SK-N-SH (cell line): ENCODE data around the gene DSC3. TPM values are rescaled to one million over a fixed set of nuclear protein-coding genes. Genes with fewer than 3 reads are reported as not detected.

Source experiments
- CTCF ChIA-PET: fragments of 300-600, 350-600 bp; formaldehyde crosslinking; extraction: SDS; loops from one replicate; lab custom pipeline; 2021; lab: Yijun Ruan, JAX
- POLR2A ChIA-PET: fragments of 350-600 bp; sonication (Branson Sonifier 250); formaldehyde crosslinking; extraction: SDS; loops from one replicate; lab custom pipeline; 2020; ENCODE audit warnings: antibody characterized with exemption, inconsistent platforms; lab: Yijun Ruan, JAX
- DNase-seq: peaks from one replicate; pipeline ENCODE4 v3.0.0; 2012
- H2AFZ ChIP-seq: fragments of 200-600 bp; sonication (generic); 2 replicates; pipeline ENCODE4 v1.8.1; 2016; ENCODE audit warnings: antibody characterized with exemption, mild to moderate bottlenecking, low read depth
- H3F3A ChIP-seq: fragments of 200-600 bp; sonication (generic); replicated peaks from 2 replicates; pipeline ENCODE3; 2016; ENCODE audit warnings: antibody characterized with exemption, mild to moderate bottlenecking; ENCODE audit not compliant: insufficient read depth
- H3K27ac ChIP-seq, 2 experiments: fragments of 200-500 bp in 1 of 2; fragments of 200-600 bp in 1 of 2; sonication (Bioruptor generic) in 1 of 2; sonication (generic), shearing (Covaris generic) in 1 of 2; 2 replicates each; pipeline versions ENCODE4 v1.5.1 to v1.6.1; 2014 to 2016; ENCODE audit warnings: low read depth in 2 of 2, inconsistent platforms in 1 of 2, low read length in 1 of 2, mild to moderate bottlenecking in 1 of 2, mixed read lengths in 1 of 2
- H3K27me3 ChIP-seq: fragments of 200-600 bp; sonication (generic), shearing (Covaris generic); 2 replicates; pipeline ENCODE4 v1.6.1; 2016; ENCODE audit warnings: mixed run types; ENCODE audit not compliant: insufficient read depth
- H3K36me3 ChIP-seq, 2 experiments: fragments of 200-500 bp in 1 of 2; fragments of 200-600 bp in 1 of 2; sonication (Bioruptor generic) in 1 of 2; sonication (generic) in 1 of 2; replicated peaks in 1 of 2; 2 replicates each; pipeline versions ENCODE3 to v1.5.1; 2014 to 2016; ENCODE audit warnings: low read length in 1 of 2, mild to moderate bottlenecking in 1 of 2; ENCODE audit not compliant: insufficient read depth in 2 of 2, control insufficient read depth in 1 of 2
- H3K4me1 ChIP-seq, 2 experiments: fragments of 200-500 bp in 1 of 2; fragments of 200-600 bp in 1 of 2; sonication (Bioruptor generic) in 1 of 2; sonication (generic), shearing (Covaris generic) in 1 of 2; 2 replicates each; pipeline versions ENCODE4 v1.5.1 to v1.6.1; 2014 to 2016; ENCODE audit warnings: low read depth in 1 of 2, low read length in 1 of 2, mixed run types in 1 of 2; ENCODE audit not compliant: insufficient read depth in 2 of 2, control insufficient read depth in 1 of 2
- H3K4me2 ChIP-seq: fragments of 200-600 bp; sonication (generic), shearing (Covaris generic); 2 replicates; pipeline ENCODE4 v1.6.1; 2017; ENCODE audit warnings: mixed run types
- H3K4me3 ChIP-seq, 2 experiments: fragments of 200-500 bp in 1 of 2; fragments of 200-600 bp in 1 of 2; sonication (Bioruptor generic) in 1 of 2; sonication (generic), shearing (Covaris generic) in 1 of 2; 2 replicates each; pipeline versions ENCODE4 v1.5.1 to v1.8.1; 2014 to 2016; ENCODE audit warnings: low read depth in 2 of 2, inconsistent platforms in 1 of 2, low read length in 1 of 2, mild to moderate bottlenecking in 1 of 2, mixed read lengths in 1 of 2, moderate library complexity in 1 of 2
- H3K79me2 ChIP-seq: fragments of 200-600 bp; sonication (generic); 2 replicates; pipeline ENCODE4 v1.8.1; 2017; ENCODE audit warnings: mild to moderate bottlenecking; ENCODE audit not compliant: insufficient read depth
- H3K9ac ChIP-seq: fragments of 200-600 bp; sonication (generic); 2 replicates; pipeline ENCODE4 v1.6.1; 2017; ENCODE audit warnings: mixed run types
- H3K9me2 ChIP-seq: fragments of 200-600 bp; sonication (generic); 2 replicates; pipeline ENCODE4 v1.6.1; 2017; ENCODE audit warnings: mixed run types
- H3K9me3 ChIP-seq: fragments of 200-600 bp; sonication (generic); 2 replicates; pipeline ENCODE4 v1.6.1; 2017; ENCODE audit warnings: mixed run types, mild to moderate bottlenecking, moderate library complexity
- H4K20me1 ChIP-seq: fragments of 200-600 bp; sonication (generic); 2 replicates; pipeline ENCODE4 v1.6.1; 2017; ENCODE audit warnings: mild to moderate bottlenecking, mixed run types; ENCODE audit not compliant: insufficient read depth
- CHD2 ChIP-seq: fragments of 150-350 bp; IDR thresholded peaks from 2 replicates; pipeline ENCODE4 v1.6.1; 2018; ENCODE audit warnings: low read length; ENCODE audit not compliant: partially characterized antibody
- ELF1 ChIP-seq: IDR thresholded peaks from 2 replicates; pipeline ENCODE4 v1.4.0; 2012
- EZH2phosphoT487 ChIP-seq: fragments of 200-600 bp; sonication (generic); IDR thresholded peaks from 2 replicates; pipeline ENCODE4 v1.6.1; 2017; ENCODE audit warnings: low read depth, mixed run types, mild to moderate bottlenecking, antibody characterized with exemption, moderate library complexity, borderline replicate concordance
- FOSL2 ChIP-seq: IDR thresholded peaks from 2 replicates; pipeline ENCODE4 v1.4.0; 2012; ENCODE audit warnings: low read depth, mild to moderate bottlenecking, moderate library complexity, borderline replicate concordance
- FOXJ3 ChIP-seq: sonication (generic); formaldehyde crosslinking; IDR thresholded peaks from 2 replicates; pipeline ENCODE4 v1.5.1; 2020; ENCODE audit warnings: mild to moderate bottlenecking, missing genetic modification reagents
- FOXM1 ChIP-seq: IDR thresholded peaks from 2 replicates; pipeline ENCODE4 v1.4.0; 2012; ENCODE audit warnings: low read depth, mild to moderate bottlenecking
- GATA2 ChIP-seq: sonication (generic); formaldehyde crosslinking; IDR thresholded peaks from 2 replicates; pipeline ENCODE4 v1.5.0; 2020; ENCODE audit warnings: mild to moderate bottlenecking, missing genetic modification reagents
- JUND ChIP-seq: IDR thresholded peaks from 2 replicates; pipeline ENCODE4 v1.4.0; 2012
- MXI1 ChIP-seq: IDR thresholded peaks from 2 replicates; pipeline ENCODE4 v1.6.1; 2012; ENCODE audit warnings: mild to moderate bottlenecking, low read depth, low read length, improper control_type of control experiment
- NRF1 ChIP-seq: IDR thresholded peaks from 2 replicates; pipeline ENCODE4 v1.6.1; 2012; ENCODE audit warnings: low read depth, mild to moderate bottlenecking, low read length
- POLR2AphosphoS5 ChIP-seq: IDR thresholded peaks from 2 replicates; pipeline ENCODE4 v1.6.1; 2012; ENCODE audit warnings: low read depth, low read length
- RFX5 ChIP-seq: IDR thresholded peaks from 2 replicates; pipeline ENCODE4 v1.6.1; 2012; ENCODE audit warnings: mild to moderate bottlenecking, improper control_type of control experiment, low read length
- RXRA ChIP-seq: IDR thresholded peaks from 2 replicates; pipeline ENCODE4 v1.4.0; 2012; ENCODE audit warnings: low read depth, mild to moderate bottlenecking, borderline replicate concordance
- SMC3 ChIP-seq: IDR thresholded peaks from 2 replicates; pipeline ENCODE4 v1.6.1; 2012; ENCODE audit warnings: low read depth, low read length, improper control_type of control experiment
- TAF1 ChIP-seq: IDR thresholded peaks from 2 replicates; pipeline ENCODE4 v1.6.1; 2012; ENCODE audit warnings: low read depth, mild to moderate bottlenecking, low read length, moderate library complexity, borderline replicate concordance
- TCF12 ChIP-seq: IDR thresholded peaks from 2 replicates; pipeline ENCODE4 v1.4.0; 2012
- YY1 ChIP-seq: IDR thresholded peaks from 2 replicates; pipeline ENCODE4 v1.4.0; 2012; ENCODE audit warnings: low read depth, mild to moderate bottlenecking
- WGBS: methylation state at CpG from one replicate; pipeline ENCODE4 v1.1.6; 2017; ENCODE audit warnings: low lambda C conversion rate; 5-methylcytosine and 5-hydroxymethylcytosine counted together
- polyA plus RNA-seq, 3 experiments: library from polyadenylated mRNA; depleted of rRNA; stranded (reverse); fragments of >200 nt; gene quantifications; 2 replicates each; pipeline ENCODE4 v1.2.3, GENCODE V29; 2012
- TF ChIP-seq, protein P1 (sequence below): IDR thresholded peaks from 2 replicates; pipeline ENCODE4 v1.4.0; 2012; ENCODE audit warnings: low read depth
- TF ChIP-seq, protein P2 (sequence below): fragments of 200-600 bp; sonication (generic); IDR thresholded peaks from 2 replicates; pipeline ENCODE4 v1.6.1; 2017; ENCODE audit warnings: antibody characterized with exemption, mild to moderate bottlenecking, moderate library complexity

DSC3 gene
- polyA plus RNA-seq (2012; rRNA removed), result not detected in 2 replicates
- not detected in 2 replicates for polyA plus RNA-seq (2012; cell fraction: cytosol; rRNA removed)
- not detected in 2 replicates for polyA plus RNA-seq (2012; cell fraction: nucleus; rRNA removed)

DNA sequence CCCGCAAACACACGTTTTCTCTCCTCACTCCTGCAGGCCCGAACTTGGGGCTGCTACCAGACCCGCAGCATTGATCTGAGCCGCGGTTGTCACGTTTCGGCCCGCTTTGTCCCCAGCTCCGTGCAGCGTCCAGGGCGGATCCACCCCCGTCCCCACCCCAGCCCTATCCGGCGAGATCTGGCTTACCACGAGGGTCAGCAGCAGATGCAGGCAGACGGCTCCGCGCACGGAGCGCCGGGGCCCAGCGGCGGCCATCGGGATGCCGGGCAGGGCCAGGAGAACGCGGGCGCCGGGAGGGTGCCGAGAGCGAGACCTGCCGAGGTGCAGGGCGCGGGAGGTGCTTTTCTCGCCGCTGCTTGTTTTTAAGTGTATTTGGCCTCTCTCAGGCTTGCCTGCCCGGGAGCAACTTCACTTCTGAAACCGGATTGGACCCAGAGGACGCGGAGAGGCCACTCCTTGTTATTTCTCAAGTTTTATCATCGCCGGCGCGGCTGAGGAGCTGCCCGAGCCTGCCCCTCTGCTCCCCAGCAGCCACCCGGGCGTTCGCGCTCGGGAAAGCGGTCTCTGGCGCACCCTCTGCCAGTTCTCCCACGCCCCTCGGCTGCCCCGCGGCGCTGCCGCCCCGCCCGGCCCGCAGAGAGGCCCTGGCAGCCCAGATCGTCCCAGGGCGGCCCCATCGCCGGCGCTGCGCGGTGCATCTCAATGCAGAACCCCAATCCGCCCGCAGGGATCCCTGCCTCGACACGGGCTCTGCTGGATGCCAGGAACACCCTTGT is at the start of gene DSC3:
DSC3 (minus strand) TSS at position 337 of the 776 bp plus-strand sequence; CDS start at position 255, 82 bp downstream.
- no peak within 1 kb of the TSS for H2AFZ ChIP-seq
- H3K9me3 ChIP-seq, result no peaks in the 10 kb centered on the region
- H3K27ac ChIP-seq, result no peak within 1 kb of the TSS
- WGBS, result 7% methylated on average over 43 of the region's 73 CpGs
- H4K20me1 ChIP-seq, result no peaks in the 10 kb centered on the region
- H3K9me2 ChIP-seq, result no peaks in the 10 kb centered on the region
- H3K79me2 ChIP-seq, result no peaks in the 10 kb centered on the region
- ChIA-PET POLR2A (no interaction called here), CTCF (no interaction called here)
- H3F3A ChIP-seq, result no peaks in the 10 kb centered on the region
- H3K4me1 ChIP-seq, result no peaks in the 10 kb centered on the region
- peaks cover 35% of the 10 kb centered on the region for H3K27me3 ChIP-seq
- TF ChIP-seq MXI1, result no peak
- TF ChIP-seq, protein P1, sequence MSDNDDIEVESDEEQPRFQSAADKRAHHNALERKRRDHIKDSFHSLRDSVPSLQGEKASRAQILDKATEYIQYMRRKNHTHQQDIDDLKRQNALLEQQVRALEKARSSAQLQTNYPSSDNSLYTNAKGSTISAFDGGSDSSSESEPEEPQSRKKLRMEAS, result no peak
- TF ChIP-seq TAF1, result no peak
- no peak for TF ChIP-seq NRF1
- no peak for TF ChIP-seq ELF1
- TF ChIP-seq SMC3, result no peak
- TF ChIP-seq GATA2 (CRISPR knock-in tag), result no peak
- no peak for TF ChIP-seq JUND
- TF ChIP-seq RXRA, result no peak
- TF ChIP-seq EZH2phosphoT487, result no peak
- TF ChIP-seq, protein P2, sequence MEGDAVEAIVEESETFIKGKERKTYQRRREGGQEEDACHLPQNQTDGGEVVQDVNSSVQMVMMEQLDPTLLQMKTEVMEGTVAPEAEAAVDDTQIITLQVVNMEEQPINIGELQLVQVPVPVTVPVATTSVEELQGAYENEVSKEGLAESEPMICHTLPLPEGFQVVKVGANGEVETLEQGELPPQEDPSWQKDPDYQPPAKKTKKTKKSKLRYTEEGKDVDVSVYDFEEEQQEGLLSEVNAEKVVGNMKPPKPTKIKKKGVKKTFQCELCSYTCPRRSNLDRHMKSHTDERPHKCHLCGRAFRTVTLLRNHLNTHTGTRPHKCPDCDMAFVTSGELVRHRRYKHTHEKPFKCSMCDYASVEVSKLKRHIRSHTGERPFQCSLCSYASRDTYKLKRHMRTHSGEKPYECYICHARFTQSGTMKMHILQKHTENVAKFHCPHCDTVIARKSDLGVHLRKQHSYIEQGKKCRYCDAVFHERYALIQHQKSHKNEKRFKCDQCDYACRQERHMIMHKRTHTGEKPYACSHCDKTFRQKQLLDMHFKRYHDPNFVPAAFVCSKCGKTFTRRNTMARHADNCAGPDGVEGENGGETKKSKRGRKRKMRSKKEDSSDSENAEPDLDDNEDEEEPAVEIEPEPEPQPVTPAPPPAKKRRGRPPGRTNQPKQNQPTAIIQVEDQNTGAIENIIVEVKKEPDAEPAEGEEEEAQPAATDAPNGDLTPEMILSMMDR, result no peak
- TF ChIP-seq POLR2AphosphoS5, result no peak
- no peak for TF ChIP-seq CHD2
- TF ChIP-seq FOSL2, result no peak
- no peak within 1 kb of the TSS for H3K4me3 ChIP-seq
- H3K36me3 ChIP-seq, result no peaks in the 10 kb centered on the region
- no peak within 1 kb of the TSS for H3K4me2 ChIP-seq
- H3K9ac ChIP-seq, result no peak within 1 kb of the TSS
- DNase-seq, result peak; percentile 36

- DNase-seq, result no peak
- no peak for TF ChIP-seq FOXJ3 (CRISPR knock-in tag)
- TF ChIP-seq FOXM1, result no peak
- no peak for TF ChIP-seq YY1
- TF ChIP-seq RFX5, result no peak
- no peak for TF ChIP-seq TCF12
- no peak for TF ChIP-seq POLR2AphosphoS5
- no peak for TF ChIP-seq RXRA
- no peaks in the 10 kb centered on the region for H3F3A ChIP-seq
- H3K27me3 ChIP-seq, result no peaks in the 10 kb centered on the region
- no peak overlapping the region for H3K9ac ChIP-seq
- H3K4me3 ChIP-seq, result no peak overlapping the region
- CTCF ChIA-PET, result no interaction called here
- no peak overlapping the region for H3K27ac ChIP-seq
- no peaks in the 10 kb centered on the region for H3K9me3 ChIP-seq
- H3K79me2 ChIP-seq, result no peaks in the 10 kb centered on the region
- WGBS, result 7% methylated on average over 1 of the region's 1 CpG
- POLR2A ChIA-PET, result no interaction called here
- no peaks in the 10 kb centered on the region for H3K4me1 ChIP-seq
- H3K36me3 ChIP-seq, result no peaks in the 10 kb centered on the region
- H3K9me2 ChIP-seq, result no peaks in the 10 kb centered on the region
- no peaks in the 10 kb centered on the region for H4K20me1 ChIP-seq
- no peak overlapping the region for H2AFZ ChIP-seq
- no peak overlapping the region for H3K4me2 ChIP-seq
Observed at GRCh38 chr18:31091350-31091749, 48.8 kb upstream of the DSC3 start.
